GM12878 (cell line): Measurements from ENCODE around the gene NPAS3.

Experiments used
- BRCA1 ChIP-seq: IDR thresholded peaks from 2 replicates; pipeline ENCODE4 v1.6.1; 2011; ENCODE audit warnings: low read depth, low read length, improper control_type of control experiment
- CBX5 ChIP-seq: sonication (generic); IDR thresholded peaks from 2 replicates; pipeline ENCODE4 v1.6.1; 2016; ENCODE audit warnings: low read depth, moderate library complexity, mild to moderate bottlenecking, inconsistent platforms
- HDAC2 ChIP-seq: fragments of 200-600 bp; sonication (generic); IDR thresholded peaks from 2 replicates; pipeline ENCODE4 v1.6.1; 2017
- NBN ChIP-seq: fragments of 450-650 bp; IDR thresholded peaks from 2 replicates; pipeline ENCODE4 v1.6.1; 2016
- RAD21 ChIP-seq: IDR thresholded peaks from 2 replicates; pipeline ENCODE4 v1.6.1; 2011; ENCODE audit warnings: mild to moderate bottlenecking, low read depth, low read length, moderate library complexity; ENCODE audit not compliant: insufficient read depth
- SMC3 ChIP-seq: IDR thresholded peaks from 2 replicates; pipeline ENCODE4 v1.6.1; 2011; ENCODE audit warnings: low read length, improper control_type of control experiment, borderline replicate concordance
- ZBED1 ChIP-seq: IDR thresholded peaks from 2 replicates; pipeline ENCODE4 v1.6.1; 2016; ENCODE audit warnings: borderline replicate concordance
- ZNF207 ChIP-seq: fragments of 450-650 bp; IDR thresholded peaks from 2 replicates; pipeline ENCODE4 v1.6.1; 2014; ENCODE audit warnings: antibody characterized with exemption, mild to moderate bottlenecking, borderline replicate concordance
- TF ChIP-seq, protein P1 (sequence below), 3 experiments: IDR thresholded peaks in 2 of 3; conservative IDR thresholded peaks in 1 of 3; 2 replicates each; pipeline ENCODE4 v1.5.1; 2011; ENCODE audit warnings: low read depth in 3 of 3, low read length in 3 of 3, mild to moderate bottlenecking in 3 of 3, control low read depth in 2 of 3, moderate library complexity in 2 of 3, inconsistent platforms in 1 of 3, mixed read lengths in 1 of 3; ENCODE audit not compliant: control insufficient read depth in 2 of 3, insufficient read depth in 1 of 3; ENCODE audit errors: extremely low read depth in 1 of 3
- TF ChIP-seq, protein P2 (sequence below): IDR thresholded peaks from 2 replicates; pipeline ENCODE4 v1.6.1; 2012; ENCODE audit warnings: mild to moderate bottlenecking, low read depth, low read length

DNA sequence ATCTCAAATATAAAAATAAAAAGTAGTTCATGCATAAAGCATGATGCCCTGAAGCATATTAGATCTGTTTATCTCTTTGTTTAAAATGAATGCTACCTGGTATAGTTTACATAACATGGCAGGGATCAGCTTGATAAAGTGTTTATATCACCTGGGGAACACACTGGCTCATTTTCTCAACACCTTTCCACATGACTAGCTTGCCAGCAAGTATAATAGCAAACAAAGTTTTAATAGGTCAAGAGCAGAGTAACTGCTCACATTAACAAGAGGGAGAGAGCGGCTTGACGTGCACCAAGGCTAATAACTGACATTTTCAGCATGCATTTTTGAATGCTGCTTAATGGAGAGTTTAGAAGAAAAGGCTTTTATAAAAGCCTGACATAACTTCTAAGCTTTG lies 765.8 kb downstream of the NPAS3 start:
- TF ChIP-seq, protein P1, sequence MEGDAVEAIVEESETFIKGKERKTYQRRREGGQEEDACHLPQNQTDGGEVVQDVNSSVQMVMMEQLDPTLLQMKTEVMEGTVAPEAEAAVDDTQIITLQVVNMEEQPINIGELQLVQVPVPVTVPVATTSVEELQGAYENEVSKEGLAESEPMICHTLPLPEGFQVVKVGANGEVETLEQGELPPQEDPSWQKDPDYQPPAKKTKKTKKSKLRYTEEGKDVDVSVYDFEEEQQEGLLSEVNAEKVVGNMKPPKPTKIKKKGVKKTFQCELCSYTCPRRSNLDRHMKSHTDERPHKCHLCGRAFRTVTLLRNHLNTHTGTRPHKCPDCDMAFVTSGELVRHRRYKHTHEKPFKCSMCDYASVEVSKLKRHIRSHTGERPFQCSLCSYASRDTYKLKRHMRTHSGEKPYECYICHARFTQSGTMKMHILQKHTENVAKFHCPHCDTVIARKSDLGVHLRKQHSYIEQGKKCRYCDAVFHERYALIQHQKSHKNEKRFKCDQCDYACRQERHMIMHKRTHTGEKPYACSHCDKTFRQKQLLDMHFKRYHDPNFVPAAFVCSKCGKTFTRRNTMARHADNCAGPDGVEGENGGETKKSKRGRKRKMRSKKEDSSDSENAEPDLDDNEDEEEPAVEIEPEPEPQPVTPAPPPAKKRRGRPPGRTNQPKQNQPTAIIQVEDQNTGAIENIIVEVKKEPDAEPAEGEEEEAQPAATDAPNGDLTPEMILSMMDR (IDR thresholded peaks at IDR 0.05 in 2 of 3, conservative IDR thresholded peaks at IDR 0.05 in 1 of 3; ENCODE audit: control insufficient read depth in 2 of 3, extremely low read depth in 1 of 3, insufficient read depth in 1 of 3, low read depth in 3 of 3, low read length in 3 of 3), result no peak
- TF ChIP-seq HDAC2, result no peak
- TF ChIP-seq NBN, result no peak
- no peak for TF ChIP-seq BRCA1
- no peak for TF ChIP-seq SMC3
- no peak for TF ChIP-seq ZBED1
- no peak for TF ChIP-seq ZNF207
- no peak for TF ChIP-seq RAD21
- TF ChIP-seq, protein P2, sequence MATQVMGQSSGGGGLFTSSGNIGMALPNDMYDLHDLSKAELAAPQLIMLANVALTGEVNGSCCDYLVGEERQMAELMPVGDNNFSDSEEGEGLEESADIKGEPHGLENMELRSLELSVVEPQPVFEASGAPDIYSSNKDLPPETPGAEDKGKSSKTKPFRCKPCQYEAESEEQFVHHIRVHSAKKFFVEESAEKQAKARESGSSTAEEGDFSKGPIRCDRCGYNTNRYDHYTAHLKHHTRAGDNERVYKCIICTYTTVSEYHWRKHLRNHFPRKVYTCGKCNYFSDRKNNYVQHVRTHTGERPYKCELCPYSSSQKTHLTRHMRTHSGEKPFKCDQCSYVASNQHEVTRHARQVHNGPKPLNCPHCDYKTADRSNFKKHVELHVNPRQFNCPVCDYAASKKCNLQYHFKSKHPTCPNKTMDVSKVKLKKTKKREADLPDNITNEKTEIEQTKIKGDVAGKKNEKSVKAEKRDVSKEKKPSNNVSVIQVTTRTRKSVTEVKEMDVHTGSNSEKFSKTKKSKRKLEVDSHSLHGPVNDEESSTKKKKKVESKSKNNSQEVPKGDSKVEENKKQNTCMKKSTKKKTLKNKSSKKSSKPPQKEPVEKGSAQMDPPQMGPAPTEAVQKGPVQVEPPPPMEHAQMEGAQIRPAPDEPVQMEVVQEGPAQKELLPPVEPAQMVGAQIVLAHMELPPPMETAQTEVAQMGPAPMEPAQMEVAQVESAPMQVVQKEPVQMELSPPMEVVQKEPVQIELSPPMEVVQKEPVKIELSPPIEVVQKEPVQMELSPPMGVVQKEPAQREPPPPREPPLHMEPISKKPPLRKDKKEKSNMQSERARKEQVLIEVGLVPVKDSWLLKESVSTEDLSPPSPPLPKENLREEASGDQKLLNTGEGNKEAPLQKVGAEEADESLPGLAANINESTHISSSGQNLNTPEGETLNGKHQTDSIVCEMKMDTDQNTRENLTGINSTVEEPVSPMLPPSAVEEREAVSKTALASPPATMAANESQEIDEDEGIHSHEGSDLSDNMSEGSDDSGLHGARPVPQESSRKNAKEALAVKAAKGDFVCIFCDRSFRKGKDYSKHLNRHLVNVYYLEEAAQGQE, result no peak
- no peak for TF ChIP-seq CBX5
